ENCODE measurements around the gene ERN1. TPM values are rescaled to one million over a fixed set of nuclear protein-coding genes. Genes with fewer than 3 reads are reported as not detected.

Gene ERN1
- total RNA-seq, 1 experiment from 2014 or later: 13.5 TPM

GRCh38 chr17:64145751-64146417 is 15.9 kb upstream of the ERN1 start:
- Histone ChIP-seq H3K27ac (ENCODE audit: low read length) (peak overlapping the region; percentile 79), H4K20me1 (ENCODE audit: low read length) (0 out of 2 replicates have a peak, but pooled peaks cover 4% of the 10 kb centered on the region), H3K27me3 (ENCODE audit: low read length) (no peaks in the 10 kb centered on the region), H3K9ac (ENCODE audit: low read length) (peak overlapping the region; percentile 97), H3K4me3 (ENCODE audit: low read length) (peak overlapping the region; percentile 81), H3K4me1 (ENCODE audit: insufficient read depth, low read length) (peaks cover 15% of the 10 kb centered on the region), H3F3A (ENCODE audit: low read length, unreplicated experiment) (peaks cover 30% of the 10 kb centered on the region), H2AFZ (ENCODE audit: low read length) (peak overlapping the region; percentile 85), H3K79me2 (ENCODE audit: low read length) (peaks cover 13% of the 10 kb centered on the region), H3K9me2 (replicated peaks; ENCODE audit: low read length) (no peaks in the 10 kb centered on the region), H3K4me2 (ENCODE audit: low read length) (peak overlapping the region; percentile 86), H3K36me3 (ENCODE audit: low read depth, low read length) (peaks cover 10% of the 10 kb centered on the region), H3K9me3 (ENCODE audit: low read length) (no peaks in the 10 kb centered on the region)
- TF ChIP-seq EZH2 (IDR thresholded peaks at IDR 0.05; ENCODE audit: low read length, unreplicated experiment): no peak
- TF ChIP-seq CTCF (conservative IDR thresholded peaks at IDR 0.05; ENCODE audit: low read depth, low read length): no peak
- TF ChIP-seq EZH2phosphoT487 (IDR thresholded peaks at IDR 0.05; ENCODE audit: borderline replicate concordance, low read length): no peak
- DNase-seq: peak; percentile 100
- ATAC-seq: peak; percentile 88
- BruUV-seq (replicated peaks): TSS peak; percentile 65
- CTCF ChIA-PET: interaction anchor here (0.6 to 1.6 kb wide), 5 partner anchors 12 to 136 kb away, joined by 4 to 15 read pairs (median 9); no protein-coding TSS in a partner anchor
- intact Hi-C loops (cut with micrococcal nuclease): loop anchor here (1.0 to 5.0 kb wide), 2 partner anchors 116 to 136 kb away; partner anchors contain the start of gene TEX2
- POLR2A ChIA-PET (ENCODE audit: unreplicated experiment): interaction anchor here (0.6 to 0.8 kb wide), 6 partner anchors 8 to 135 kb away, joined by 3 to 12 read pairs (median 5); no protein-coding TSS in a partner anchor

GRCh38 chr17:64145375-64145750 is 15.4 kb upstream of the ERN1 start:
- BruUV-seq (replicated peaks): no TSS peak
- DNase-seq (no peak), ATAC-seq (no peak)
- H3K4me1 ChIP-seq (ENCODE audit: insufficient read depth, low read length): peaks cover 15% of the 10 kb centered on the region
- peak overlapping the region; percentile 86 for H3K4me2 ChIP-seq (ENCODE audit: low read length)
- POLR2A ChIA-PET (ENCODE audit: unreplicated experiment): interaction anchor here (0.6 to 0.8 kb wide), 6 partner anchors 9 to 136 kb away, joined by 3 to 12 read pairs (median 5); no protein-coding TSS in a partner anchor
- 0 out of 2 replicates have a peak, but pooled peaks cover 4% of the 10 kb centered on the region for H4K20me1 ChIP-seq (ENCODE audit: low read length)
- no peaks in the 10 kb centered on the region for H3K9me2 ChIP-seq (replicated peaks; ENCODE audit: low read length)
- H3K4me3 ChIP-seq (ENCODE audit: low read length): peak overlapping the region; percentile 81
- peaks cover 30% of the 10 kb centered on the region for H3F3A ChIP-seq (ENCODE audit: low read length, unreplicated experiment)
- no peak overlapping the region; the same call in 1 of the 2 replicates for H3K27ac ChIP-seq (ENCODE audit: low read length)
- H3K9me3 ChIP-seq (ENCODE audit: low read length): no peaks in the 10 kb centered on the region
- intact Hi-C loops (cut with micrococcal nuclease): loop anchor here (1.0 to 5.0 kb wide), 2 partner anchors 117 to 137 kb away; partner anchors contain the start of gene TEX2
- TF ChIP-seq EZH2 (IDR thresholded peaks at IDR 0.05; ENCODE audit: low read length, unreplicated experiment) (no peak), CTCF (conservative IDR thresholded peaks at IDR 0.05; ENCODE audit: low read depth, low read length) (no peak), EZH2phosphoT487 (IDR thresholded peaks at IDR 0.05; ENCODE audit: borderline replicate concordance, low read length) (no peak)
- H3K79me2 ChIP-seq (ENCODE audit: low read length): peaks cover 13% of the 10 kb centered on the region
- H3K9ac ChIP-seq (ENCODE audit: low read length): peak overlapping the region; percentile 47
- CTCF ChIA-PET: interaction anchor here (0.6 to 1.6 kb wide), 5 partner anchors 12 to 137 kb away, joined by 4 to 15 read pairs (median 9); no protein-coding TSS in a partner anchor
- H3K36me3 ChIP-seq (ENCODE audit: low read depth, low read length): peaks cover 10% of the 10 kb centered on the region
- peak overlapping the region; percentile 85 for H2AFZ ChIP-seq (ENCODE audit: low read length)
- no peaks in the 10 kb centered on the region for H3K27me3 ChIP-seq (ENCODE audit: low read length)

GRCh38 chr17:64139542-64139941 is 9.6 kb upstream of the ERN1 start:
- H3F3A ChIP-seq (ENCODE audit: low read length, unreplicated experiment): no peaks in the 10 kb centered on the region

More at GRCh38 chr17:64139542-64139941, 9.6 kb upstream of the ERN1 start:
- Histone ChIP-seq H3K4me2 (ENCODE audit: low read length) (no peak overlapping the region), H3K9me3 (ENCODE audit: low read length) (no peaks in the 10 kb centered on the region), H3K27me3 (ENCODE audit: low read length) (no peaks in the 10 kb centered on the region), H2AFZ (ENCODE audit: low read length) (no peak overlapping the region), H3K9ac (ENCODE audit: low read length) (no peak overlapping the region), H3K79me2 (ENCODE audit: low read length) (no peaks in the 10 kb centered on the region), H3K4me1 (ENCODE audit: insufficient read depth, low read length) (no peaks in the 10 kb centered on the region), H3K36me3 (ENCODE audit: low read depth, low read length) (no peaks in the 10 kb centered on the region), H4K20me1 (ENCODE audit: low read length) (no peaks in the 10 kb centered on the region), H3K4me3 (ENCODE audit: low read length) (no peak overlapping the region), H3K27ac (ENCODE audit: low read length) (no peak overlapping the region), H3K9me2 (replicated peaks; ENCODE audit: low read length) (no peaks in the 10 kb centered on the region)
- no peak for ATAC-seq
- CTCF ChIA-PET: no interaction called here
- BruUV-seq (replicated peaks): no TSS peak
- POLR2A ChIA-PET (ENCODE audit: unreplicated experiment): no interaction called here
- TF ChIP-seq EZH2phosphoT487 (IDR thresholded peaks at IDR 0.05; ENCODE audit: borderline replicate concordance, low read length) (no peak), CTCF (conservative IDR thresholded peaks at IDR 0.05; ENCODE audit: low read depth, low read length) (no peak), EZH2 (IDR thresholded peaks at IDR 0.05; ENCODE audit: low read length, unreplicated experiment) (no peak)
- no peak for DNase-seq
- intact Hi-C loops (cut with micrococcal nuclease): no loop called here

Data from PC-3 (cell line).